DOHH2 (cell line): ENCODE measurements around the gene STON2.
A peak's percentile ranks its signal among the peaks of the same experiment; 100 is the strongest.

Experiments
- H3F3A ChIP-seq: fragments of 200-600 bp; sonication (generic), shearing (Covaris generic); 2 replicates; pipeline ENCODE4 v1.6.0; 2016; ENCODE audit warnings: antibody characterized with exemption, mild to moderate bottlenecking; ENCODE audit not compliant: control insufficient read depth, insufficient read depth
- H3K27ac ChIP-seq: fragments of 200-600 bp; sonication (generic); 2 replicates; pipeline ENCODE4 v1.5.1; 2014; ENCODE audit warnings: low read depth, mild to moderate bottlenecking, low read length, moderate library complexity
- H3K27me3 ChIP-seq: fragments of 200-600 bp; sonication (generic); 2 replicates; pipeline ENCODE4 v1.6.1; 2014; ENCODE audit warnings: mild to moderate bottlenecking, low read length, mixed read lengths; ENCODE audit not compliant: control insufficient read depth
- H3K36me3 ChIP-seq: fragments of 200-600 bp; sonication (generic); 2 replicates; pipeline ENCODE4 v1.6.1; 2014; ENCODE audit warnings: mild to moderate bottlenecking, low read length, moderate library complexity, mixed read lengths; ENCODE audit not compliant: control insufficient read depth
- H3K4me1 ChIP-seq: fragments of 200-600 bp; sonication (generic); 2 replicates; pipeline ENCODE4 v1.6.1; 2014; ENCODE audit warnings: mild to moderate bottlenecking, low read length, mixed read lengths; ENCODE audit not compliant: control insufficient read depth
- H3K4me2 ChIP-seq: fragments of 200-600 bp; sonication (generic); 2 replicates; pipeline ENCODE4 v1.6.0; 2014; ENCODE audit warnings: mild to moderate bottlenecking, low read length, moderate library complexity
- H3K4me3 ChIP-seq: fragments of 200-600 bp; sonication (generic); 2 replicates; pipeline ENCODE4 v1.5.1; 2014; ENCODE audit warnings: mild to moderate bottlenecking, low read length, mixed read lengths
- H3K79me2 ChIP-seq: fragments of 200-600 bp; sonication (generic); 2 replicates; pipeline ENCODE4 v1.6.1; 2014; ENCODE audit warnings: mild to moderate bottlenecking, low read length, mixed read lengths; ENCODE audit not compliant: control insufficient read depth
- H3K9me2 ChIP-seq: fragments of 200-600 bp; sonication (generic); replicated peaks from 2 replicates; pipeline ENCODE4 v1.6.1; 2014; ENCODE audit warnings: mild to moderate bottlenecking, low read length, mixed read lengths; ENCODE audit not compliant: control insufficient read depth
- H3K9me3 ChIP-seq: fragments of 200-600 bp; sonication (generic); 2 replicates; pipeline ENCODE4 v1.6.1; 2014; ENCODE audit warnings: antibody characterized with exemption, low read length, mixed read lengths; ENCODE audit not compliant: control insufficient read depth, insufficient read depth
- H4K20me1 ChIP-seq: fragments of 200-600 bp; sonication (generic); 2 replicates; pipeline ENCODE4 v1.6.0; 2014; ENCODE audit warnings: low read depth, mild to moderate bottlenecking, antibody characterized with exemption, low read length, moderate library complexity; ENCODE audit not compliant: control insufficient read depth, insufficient read depth
- CTCF ChIP-seq: fragments of 200-600 bp; sonication (generic); IDR thresholded peaks from one replicate; pipeline ENCODE4 v1.5.1; 2014; ENCODE audit warnings: antibody characterized with exemption, mild to moderate bottlenecking, low read depth, low read length; ENCODE audit not compliant: poor library complexity, severe bottlenecking
- EZH2phosphoT487 ChIP-seq: fragments of 200-600 bp; sonication (generic); IDR thresholded peaks from 2 replicates; pipeline ENCODE4 v1.6.1; 2017; ENCODE audit warnings: borderline replicate concordance, mild to moderate bottlenecking, antibody characterized with exemption, low read length, moderate library complexity, mixed read lengths

Gene STON2

GRCh38 chr14:81276073-81277069 is 123.8 kb downstream of the STON2 start:
- peaks cover 17% of the 10 kb centered on the region for H3K4me1 ChIP-seq
- H3K27ac ChIP-seq = no peak overlapping the region
- H3K4me3 ChIP-seq = 0 out of 2 replicates have a peak overlapping the region, but pooled peaks have one; percentile 10
- H3K79me2 ChIP-seq = no peaks in the 10 kb centered on the region
- H3F3A ChIP-seq = no peaks in the 10 kb centered on the region
- TF ChIP-seq CTCF = no peak
- TF ChIP-seq EZH2phosphoT487 = no peak
- H4K20me1 ChIP-seq = no peaks in the 10 kb centered on the region
- peaks cover 29% of the 10 kb centered on the region for H3K27me3 ChIP-seq
- H3K9me3 ChIP-seq = no peaks in the 10 kb centered on the region
- peak overlapping the region; percentile 43 for H3K4me2 ChIP-seq
- H3K36me3 ChIP-seq = no peaks in the 10 kb centered on the region
- no peaks in the 10 kb centered on the region for H3K9me2 ChIP-seq

GRCh38 chr14:81275305-81276072 is 124.6 kb downstream of the STON2 start:
- Histone ChIP-seq H3K27ac (no peak overlapping the region), H4K20me1 (no peaks in the 10 kb centered on the region), H3K27me3 (peaks cover 30% of the 10 kb centered on the region), H3K36me3 (no peaks in the 10 kb centered on the region), H3K9me3 (no peaks in the 10 kb centered on the region), H3F3A (no peaks in the 10 kb centered on the region), H3K4me2 (peak overlapping the region; percentile 43), H3K4me3 (no peak overlapping the region), H3K4me1 (peaks cover 17% of the 10 kb centered on the region), H3K9me2 (no peaks in the 10 kb centered on the region), H3K79me2 (no peaks in the 10 kb centered on the region)
- TF ChIP-seq CTCF = no peak
- TF ChIP-seq EZH2phosphoT487 = no peak

- H3K79me2 ChIP-seq = no peaks in the 10 kb centered on the region
- H3F3A ChIP-seq = no peaks in the 10 kb centered on the region
- peaks cover 32% of the 10 kb centered on the region for H3K27me3 ChIP-seq
- no peak overlapping the region for H3K27ac ChIP-seq
- no peaks in the 10 kb centered on the region for H3K36me3 ChIP-seq
- no peak for TF ChIP-seq EZH2phosphoT487
- no peak for TF ChIP-seq CTCF
- no peaks in the 10 kb centered on the region for H3K9me2 ChIP-seq
- H4K20me1 ChIP-seq = no peaks in the 10 kb centered on the region
- H3K4me3 ChIP-seq = no peak overlapping the region
- no peaks in the 10 kb centered on the region for H3K9me3 ChIP-seq
- peaks cover 17% of the 10 kb centered on the region for H3K4me1 ChIP-seq
- no peak overlapping the region for H3K4me2 ChIP-seq
Measured at GRCh38 chr14:81273961-81274575, 126.1 kb downstream of the STON2 start.
